Measurements from ENCODE around the gene TYMS. TPM values are rescaled to one million over a fixed set of nuclear protein-coding genes. Genes with fewer than 3 reads are reported as not detected.

Gene TYMS
- total RNA-seq, 1 experiment from 2014 or later: 339 TPM

GRCh38 chr18:711657-712400 lies 54.4 kb downstream of the TYMS start:
- Histone ChIP-seq H3K27me3 (replicated peaks; ENCODE audit: insufficient read depth, low read depth, low read length, poor library complexity) (no peaks in the 10 kb centered on the region), H3K9me3 (ENCODE audit: low read depth, low read length, poor library complexity, severe bottlenecking) (peaks cover 4% of the 10 kb centered on the region), H3K36me3 (ENCODE audit: insufficient read depth, low read length, poor library complexity, severe bottlenecking) (no peaks in the 10 kb centered on the region), H3K27ac (ENCODE audit: low read depth, low read length, poor library complexity, severe bottlenecking) (peak overlapping the region; percentile 90), H3K4me3 (ENCODE audit: low read depth, low read length, poor library complexity, severe bottlenecking) (peak overlapping the region; percentile 61), H3K4me1 (ENCODE audit: insufficient read depth, low read length, poor library complexity, severe bottlenecking) (peaks cover 4% of the 10 kb centered on the region)
- peak; percentile 85 for DNase-seq (ENCODE audit: low spot score)
- BruUV-seq (replicated peaks): TSS peak; percentile 42
- intact Hi-C loops (cut with micrococcal nuclease; ENCODE audit: unreplicated experiment): loop anchor here (1.0 kb wide), 1 partner anchor 127 kb away; no protein-coding TSS in a partner anchor
- POLR2A ChIA-PET (ENCODE audit: low non-redundant PET): interaction anchor here (0.5 kb wide), 1 partner anchor 54 kb away, joined by 3 read pairs; no protein-coding TSS in a partner anchor
- CTCF ChIA-PET: interaction anchor here (1.4 kb wide), 1 partner anchor 88 kb away, joined by 8 read pairs; no protein-coding TSS in a partner anchor
- peak; percentile 39; the same call in 1 of the 2 replicates for TF ChIP-seq CTCF (conservative IDR thresholded peaks at IDR 0.05; ENCODE audit: low read depth, low read length)
- TF ChIP-seq EZH2 (IDR thresholded peaks at IDR 0.05; ENCODE audit: borderline replicate concordance, low read depth, low read length, poor library complexity, severe bottlenecking): no peak

GRCh38 chr18:712401-713134 lies 55.1 kb downstream of the TYMS start, which contains the start of gene ENOSF1:
Gene ENOSF1 (minus strand): TSS chr18:712630. CDS start chr18:712587, 43 bp downstream.
- ChIA-PET POLR2A (ENCODE audit: low non-redundant PET) (interaction anchor here (0.5 kb wide), 1 partner anchor 54 kb away, joined by 3 read pairs; no protein-coding TSS in a partner anchor), CTCF (interaction anchor here (0.6 to 1.4 kb wide), 2 partner anchors 89 to 127 kb away, joined by 3 to 8 read pairs; no protein-coding TSS in a partner anchor)

More at GRCh38 chr18:712401-713134, 55.1 kb downstream of the TYMS start, which contains the start of gene ENOSF1:
- TF ChIP-seq EZH2 (IDR thresholded peaks at IDR 0.05; ENCODE audit: borderline replicate concordance, low read depth, low read length, poor library complexity, severe bottlenecking): no peak
- peak; percentile 69 for TF ChIP-seq CTCF (conservative IDR thresholded peaks at IDR 0.05; ENCODE audit: low read depth, low read length)
- peak within 1 kb of the TSS; percentile 90 for H3K27ac ChIP-seq (ENCODE audit: low read depth, low read length, poor library complexity, severe bottlenecking)
- no TSS peak for BruUV-seq (replicated peaks)
- no peaks in the 10 kb centered on the region for H3K36me3 ChIP-seq (ENCODE audit: insufficient read depth, low read length, poor library complexity, severe bottlenecking)
- DNase-seq (ENCODE audit: low spot score): peak; percentile 88
- H3K27me3 ChIP-seq (replicated peaks; ENCODE audit: insufficient read depth, low read depth, low read length, poor library complexity): no peaks in the 10 kb centered on the region
- peak within 1 kb of the TSS; percentile 61 for H3K4me3 ChIP-seq (ENCODE audit: low read depth, low read length, poor library complexity, severe bottlenecking)
- intact Hi-C loops (cut with micrococcal nuclease; ENCODE audit: unreplicated experiment): loop anchor here (1.0 kb wide), 1 partner anchor 127 kb away; no protein-coding TSS in a partner anchor
- H3K4me1 ChIP-seq (ENCODE audit: insufficient read depth, low read length, poor library complexity, severe bottlenecking): peaks cover 4% of the 10 kb centered on the region
- H3K9me3 ChIP-seq (ENCODE audit: low read depth, low read length, poor library complexity, severe bottlenecking): peaks cover 4% of the 10 kb centered on the region
